Progenitor cell of endocrine pancreas (in vitro differentiated cells): ENCODE results near the gene PCK1. TPM values are rescaled to one million over a fixed set of nuclear protein-coding genes. Genes with fewer than 3 reads are reported as not detected.

Source experiments
- DNase-seq: peaks from one replicate; pipeline ENCODE4 v3.0.0; 2021; ENCODE audit warnings: low spot score; ENCODE audit not compliant: unreplicated experiment
- H3K27ac Mint-ChIP-seq: 2 replicates; pipeline ENCODE4 v1.8.0; 2021; ENCODE audit warnings: mild to moderate bottlenecking, moderate library complexity, mixed read lengths
- H3K27me3 Mint-ChIP-seq: 2 replicates; pipeline ENCODE4 v1.8.0; 2021; ENCODE audit warnings: mixed read lengths
- H3K36me3 Mint-ChIP-seq: 2 replicates; pipeline ENCODE4 v1.8.0; 2022; ENCODE audit warnings: mixed read lengths; ENCODE audit not compliant: insufficient read depth
- H3K4me1 Mint-ChIP-seq: 2 replicates; pipeline ENCODE4 v1.8.0; 2021; ENCODE audit warnings: low read depth, mixed read lengths
- H3K4me3 Mint-ChIP-seq: 2 replicates; pipeline ENCODE4 v1.8.0; 2021; ENCODE audit warnings: low read depth, mild to moderate bottlenecking, moderate library complexity, mixed read lengths
- H3K9me3 Mint-ChIP-seq: 2 replicates; pipeline ENCODE4 v1.8.0; 2021; ENCODE audit warnings: low read depth, mixed read lengths
- CTCF ChIP-seq: fragments of 200-600 bp; sonication (generic); IDR thresholded peaks from one replicate; pipeline ENCODE4 v1.5.0; 2021; ENCODE audit warnings: antibody characterized with exemption, mild to moderate bottlenecking; ENCODE audit not compliant: unreplicated experiment
- total RNA-seq: library from RNA; stranded (reverse); gene quantifications from 2 replicates; pipeline ENCODE4 v1.2.1, GENCODE V29; 2021

Gene PCK1
- total RNA-seq, 1 donor from 2014 or later = not detected

DNA sequence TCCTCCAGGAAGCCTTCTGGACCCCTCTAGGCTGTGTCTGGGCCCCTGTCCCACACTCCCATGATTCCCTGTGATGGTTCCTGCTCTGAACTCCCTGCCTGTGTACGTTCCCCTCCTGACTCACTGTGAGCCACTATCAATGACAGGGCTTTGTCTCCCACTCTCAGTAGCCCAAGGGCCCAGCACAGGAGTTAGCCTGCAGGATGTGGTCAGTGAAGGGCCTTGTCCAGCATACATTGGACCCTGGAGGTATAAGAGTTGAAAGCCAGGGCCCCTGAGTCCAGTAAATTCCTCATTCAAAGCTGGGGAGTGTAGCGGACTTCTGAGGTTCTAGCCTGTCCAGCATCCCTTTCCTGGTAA lies 40.3 kb downstream of the PCK1 start:
- H3K4me1 Mint-ChIP-seq = peaks cover 2% of the 10 kb centered on the region
- peaks cover 16% of the 10 kb centered on the region for H3K27me3 Mint-ChIP-seq
- H3K36me3 Mint-ChIP-seq = no peaks in the 10 kb centered on the region
- no peaks in the 10 kb centered on the region for H3K9me3 Mint-ChIP-seq
- DNase-seq = no peak
- TF ChIP-seq CTCF = no peak
- H3K4me3 Mint-ChIP-seq = no peak overlapping the region
- H3K27ac Mint-ChIP-seq = no peak overlapping the region

DNA sequence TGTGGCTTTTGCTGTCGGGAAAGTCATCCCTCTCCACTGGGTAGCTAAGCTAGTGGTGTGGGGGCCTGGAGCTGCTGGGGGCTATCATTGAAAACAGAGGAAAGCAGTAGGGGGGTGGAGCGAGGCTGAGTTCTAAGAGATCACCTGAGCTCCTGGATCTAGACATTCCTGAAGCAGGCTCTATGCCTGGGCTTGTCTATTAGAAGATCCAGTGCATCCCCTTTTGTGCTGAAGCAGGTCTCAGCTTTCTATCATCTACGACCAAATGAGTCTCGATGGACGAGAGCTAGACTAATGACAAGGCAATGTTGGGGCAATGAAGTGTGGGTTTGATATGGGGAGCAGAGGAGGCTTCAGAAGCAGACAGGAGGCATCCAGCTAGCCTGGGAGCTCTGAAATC lies 40.8 kb downstream of the PCK1 start:
- Mint-ChIP-seq H3K9me3 (no peaks in the 10 kb centered on the region), H3K4me3 (no peak overlapping the region), H3K36me3 (no peaks in the 10 kb centered on the region), H3K4me1 (peaks cover 2% of the 10 kb centered on the region), H3K27ac (no peak overlapping the region), H3K27me3 (peaks cover 21% of the 10 kb centered on the region)
- DNase-seq = no peak
- no peak for TF ChIP-seq CTCF

DNA sequence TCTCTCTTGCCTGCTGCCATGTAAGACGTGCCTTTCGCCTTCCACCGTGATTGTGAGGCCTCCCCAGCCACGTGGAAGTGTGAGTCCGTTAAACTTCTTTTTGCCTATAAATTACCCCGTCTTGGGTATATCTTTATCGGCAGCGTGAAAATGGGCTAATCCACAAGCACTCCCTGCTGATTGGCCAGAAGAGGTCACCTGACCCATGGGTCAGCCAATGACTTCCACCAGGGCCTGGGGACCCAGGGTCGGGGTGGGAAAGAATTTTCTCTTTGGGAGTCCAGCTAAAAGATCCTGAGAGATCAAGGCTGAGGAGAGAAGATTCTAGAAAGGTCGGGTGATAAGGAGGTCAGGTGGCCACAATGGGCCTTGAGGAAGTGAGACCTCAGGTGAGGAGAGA lies 42.2 kb downstream of the PCK1 start:
- Mint-ChIP-seq H3K4me1 (peaks cover 2% of the 10 kb centered on the region), H3K9me3 (no peaks in the 10 kb centered on the region), H3K36me3 (no peaks in the 10 kb centered on the region), H3K27me3 (peaks cover 28% of the 10 kb centered on the region), H3K27ac (no peak overlapping the region), H3K4me3 (no peak overlapping the region)
- DNase-seq = no peak
- no peak for TF ChIP-seq CTCF

DNA sequence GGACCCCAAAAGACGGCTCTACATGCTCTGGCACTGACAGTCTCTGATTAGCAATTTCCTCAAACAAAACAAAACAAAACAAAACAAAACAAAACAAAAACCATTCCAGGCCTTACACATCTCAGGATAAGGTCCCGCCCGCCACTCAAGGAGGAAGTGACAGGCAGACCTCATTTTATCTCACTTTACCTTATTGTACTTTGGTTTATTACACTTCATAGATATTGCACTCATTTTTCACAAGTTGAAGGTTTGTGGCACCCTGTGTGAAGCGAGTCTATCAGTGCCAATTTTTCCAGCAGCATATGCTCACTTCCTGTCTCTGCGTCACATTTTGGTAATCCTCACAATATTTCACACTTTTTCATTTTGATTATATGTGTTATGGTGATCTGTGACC lies 44.1 kb downstream of the PCK1 start:
- no peak for TF ChIP-seq CTCF
- no peaks in the 10 kb centered on the region for H3K9me3 Mint-ChIP-seq
- no peak overlapping the region for H3K4me3 Mint-ChIP-seq
- H3K27ac Mint-ChIP-seq = no peak overlapping the region
- DNase-seq = no peak
- peaks cover 36% of the 10 kb centered on the region for H3K27me3 Mint-ChIP-seq
- H3K4me1 Mint-ChIP-seq = peaks cover 2% of the 10 kb centered on the region
- no peaks in the 10 kb centered on the region for H3K36me3 Mint-ChIP-seq

- no peak overlapping the region for H3K4me3 Mint-ChIP-seq
- DNase-seq = no peak
- no peak overlapping the region for H3K27ac Mint-ChIP-seq
- H3K36me3 Mint-ChIP-seq = no peaks in the 10 kb centered on the region
- TF ChIP-seq CTCF = no peak
- peaks cover 36% of the 10 kb centered on the region for H3K27me3 Mint-ChIP-seq
- no peaks in the 10 kb centered on the region for H3K9me3 Mint-ChIP-seq
- H3K4me1 Mint-ChIP-seq = no peaks in the 10 kb centered on the region
Measured at GRCh38 chr20:57605878-57606277, 45.0 kb downstream of the PCK1 start.
